WI38 (cell line): ENCODE measurements around the gene DHX16.

Experiments used
- H3K4me3 ChIP-seq: 2 replicates; pipeline ENCODE4 v1.5.1; 2011; ENCODE audit warnings: low read depth, mild to moderate bottlenecking, control low read depth, low read length
- TF ChIP-seq, protein P1 (sequence below): IDR thresholded peaks from 2 replicates; pipeline ENCODE4 v1.5.1; 2012; ENCODE audit warnings: low read depth, mild to moderate bottlenecking, control low read depth, low read length

The DHX16 gene

GRCh38 chr6:30686009-30686907 is 13.5 kb upstream of the DHX16 start, which contains the start of gene PPP1R18:
Gene PPP1R18, minus strand, starts transcription at chr6:30686645. Its CDS starts 627 bp downstream, at chr6:30686018.
- TF ChIP-seq, protein P1, sequence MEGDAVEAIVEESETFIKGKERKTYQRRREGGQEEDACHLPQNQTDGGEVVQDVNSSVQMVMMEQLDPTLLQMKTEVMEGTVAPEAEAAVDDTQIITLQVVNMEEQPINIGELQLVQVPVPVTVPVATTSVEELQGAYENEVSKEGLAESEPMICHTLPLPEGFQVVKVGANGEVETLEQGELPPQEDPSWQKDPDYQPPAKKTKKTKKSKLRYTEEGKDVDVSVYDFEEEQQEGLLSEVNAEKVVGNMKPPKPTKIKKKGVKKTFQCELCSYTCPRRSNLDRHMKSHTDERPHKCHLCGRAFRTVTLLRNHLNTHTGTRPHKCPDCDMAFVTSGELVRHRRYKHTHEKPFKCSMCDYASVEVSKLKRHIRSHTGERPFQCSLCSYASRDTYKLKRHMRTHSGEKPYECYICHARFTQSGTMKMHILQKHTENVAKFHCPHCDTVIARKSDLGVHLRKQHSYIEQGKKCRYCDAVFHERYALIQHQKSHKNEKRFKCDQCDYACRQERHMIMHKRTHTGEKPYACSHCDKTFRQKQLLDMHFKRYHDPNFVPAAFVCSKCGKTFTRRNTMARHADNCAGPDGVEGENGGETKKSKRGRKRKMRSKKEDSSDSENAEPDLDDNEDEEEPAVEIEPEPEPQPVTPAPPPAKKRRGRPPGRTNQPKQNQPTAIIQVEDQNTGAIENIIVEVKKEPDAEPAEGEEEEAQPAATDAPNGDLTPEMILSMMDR, result no peak
- H3K4me3 ChIP-seq, result peak within 1 kb of the TSS; percentile 77

GRCh38 chr6:30685157-30686008 is 12.6 kb upstream of the DHX16 start:
- H3K4me3 ChIP-seq, result peak overlapping the region; percentile 77
- TF ChIP-seq, protein P1, result 0 out of 2 replicates have a peak, but pooled peaks have one; percentile 14

DNA sequence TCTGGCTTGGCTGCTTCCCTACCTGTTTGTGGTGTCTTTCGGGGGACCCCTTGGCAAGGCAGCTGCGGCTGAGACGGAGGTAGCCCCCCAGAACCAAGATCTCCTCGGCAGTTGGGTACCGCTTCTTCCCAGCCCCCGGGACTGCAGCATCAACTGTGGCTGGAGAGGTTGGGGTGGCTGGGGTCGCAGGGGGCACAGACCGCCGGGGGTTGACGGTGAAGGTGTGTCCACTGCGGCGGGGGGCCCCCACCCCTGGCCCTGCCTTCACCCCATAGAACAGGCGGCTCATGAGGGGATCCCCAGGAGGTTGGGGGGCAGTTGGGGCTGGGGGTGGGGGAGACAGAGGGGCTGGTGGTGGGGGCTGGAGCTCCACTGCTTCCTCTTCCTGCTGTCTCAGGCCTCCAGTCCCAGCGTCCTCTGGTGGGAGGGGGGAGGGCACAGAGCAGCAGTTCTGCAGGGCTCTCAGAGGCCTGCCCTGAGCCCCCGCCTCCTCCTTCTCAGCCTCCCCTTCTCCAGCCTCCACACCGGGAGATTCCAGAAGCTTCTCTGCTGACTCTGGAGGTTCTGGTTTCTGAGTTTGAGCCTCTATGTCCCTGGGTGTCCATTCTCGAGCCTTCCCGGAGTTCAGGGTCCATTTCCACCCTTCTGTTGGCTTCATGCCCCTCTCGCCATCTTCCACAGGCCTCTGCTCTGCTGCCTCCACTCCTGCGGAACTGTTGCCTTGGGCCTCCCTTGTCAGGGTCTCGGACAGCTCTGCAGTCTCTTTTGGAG is 11.8 kb upstream of the DHX16 start:
- TF ChIP-seq, protein P1, result no peak
- peak overlapping the region; percentile 77 for H3K4me3 ChIP-seq

DNA sequence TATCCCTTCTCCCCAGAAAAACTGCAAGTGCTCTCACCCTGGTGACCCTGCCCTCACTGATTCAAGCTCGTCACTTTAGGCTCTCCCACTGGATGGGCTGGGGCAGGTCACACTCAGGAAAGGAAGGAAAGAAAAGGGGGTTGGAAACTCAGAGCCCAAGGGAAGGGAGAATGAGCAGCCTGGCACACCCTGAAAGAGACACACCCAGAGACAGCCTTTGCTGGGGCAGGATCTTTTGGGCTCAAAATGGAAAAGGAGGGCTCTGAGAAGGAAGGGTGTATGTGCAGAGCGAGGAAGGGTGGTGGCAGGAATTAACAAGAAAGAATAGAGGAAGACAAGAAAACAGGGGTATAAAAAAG is 11.2 kb upstream of the DHX16 start:
- H3K4me3 ChIP-seq, result peak overlapping the region; percentile 77
- TF ChIP-seq, protein P1, result no peak

DNA sequence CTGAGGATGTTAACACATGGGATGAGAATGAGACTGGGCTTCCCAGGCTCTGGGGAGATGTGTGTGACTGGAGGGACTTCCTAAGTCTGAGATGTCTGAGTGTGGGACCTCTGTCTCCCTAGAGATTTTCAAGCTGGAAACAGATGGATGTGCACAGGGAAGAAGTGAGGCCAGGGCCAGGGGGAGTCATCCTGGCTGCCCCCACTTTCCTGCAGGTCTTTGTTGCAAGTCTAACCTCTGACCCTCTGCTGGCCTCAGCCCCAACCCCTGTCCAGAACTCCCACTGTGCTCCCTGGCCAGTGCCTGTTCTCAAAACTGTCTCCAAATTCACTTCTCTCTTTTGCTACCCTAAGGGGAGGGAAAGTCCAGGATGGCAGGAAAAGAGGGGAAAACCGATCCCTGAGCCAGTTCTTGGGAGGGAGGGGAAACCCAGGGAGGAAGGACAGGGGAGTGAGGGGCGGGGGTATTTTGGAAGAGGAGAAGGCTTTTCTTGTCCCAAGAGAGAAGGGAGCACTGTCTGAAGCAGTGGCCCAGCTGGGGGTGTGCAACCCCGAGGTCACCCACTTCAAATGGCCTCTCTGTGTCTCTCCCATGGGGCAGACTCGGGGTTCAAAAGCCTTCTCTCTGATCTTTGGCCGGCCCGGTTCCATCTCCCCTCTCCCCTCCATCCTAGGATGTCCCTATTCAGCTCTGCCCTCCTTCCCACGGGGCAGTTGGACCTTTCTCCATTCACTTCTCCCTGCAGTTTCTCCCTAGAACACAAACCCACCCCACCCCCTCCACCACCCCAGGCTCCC is 10.6 kb upstream of the DHX16 start:
- peak overlapping the region; percentile 77 for H3K4me3 ChIP-seq
- TF ChIP-seq, protein P1, result no peak
